ENCODE measurements around the gene APOL4.
"Not testable (repeated sequence)": the region's sequence is repeated elsewhere in the genome, so short reads cannot be mapped to it uniquely, and the experiment has no call there.

Gene APOL4

DNA sequence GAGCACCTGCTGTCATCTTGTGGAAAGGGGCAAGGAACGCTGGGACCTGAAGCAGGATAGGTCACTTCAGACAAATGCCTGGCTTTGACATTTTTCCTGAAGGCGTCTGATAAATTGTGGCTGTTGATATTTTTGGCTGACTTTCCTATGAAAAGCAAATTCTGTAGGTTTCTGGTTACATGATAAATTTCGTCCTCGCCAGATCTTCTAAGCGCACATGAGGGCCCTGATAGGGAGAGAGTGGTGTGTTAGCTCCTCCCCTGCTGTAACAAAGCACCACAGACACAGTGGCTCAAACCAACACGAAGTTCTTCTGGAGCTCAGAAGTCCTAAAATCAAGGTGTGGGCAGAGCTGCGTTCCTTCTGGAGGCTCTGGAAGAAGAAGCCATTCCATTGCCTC is 19.6 kb downstream of the APOL4 start:
- no peak for DNase-seq

DNA sequence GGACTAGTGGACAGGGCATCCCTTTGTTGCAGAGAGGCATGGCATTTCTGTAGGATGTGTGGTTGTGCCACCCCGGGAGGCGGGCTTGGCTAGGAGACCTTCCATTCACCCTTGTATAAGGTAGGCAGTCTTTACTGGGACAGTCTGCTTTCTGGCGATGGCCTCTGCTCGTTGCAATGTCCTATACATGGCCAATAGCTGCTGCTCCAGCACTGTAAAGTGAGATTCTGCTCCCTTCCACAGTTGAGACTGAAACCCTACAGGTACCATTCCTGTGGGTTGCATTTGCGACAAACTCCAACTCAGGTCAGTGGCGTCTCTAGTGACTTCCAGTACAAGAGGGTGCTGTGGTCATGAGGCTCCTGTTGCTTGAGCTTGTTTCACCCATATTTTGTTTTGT is 20.7 kb downstream of the APOL4 start:
- no peak for DNase-seq

DNA sequence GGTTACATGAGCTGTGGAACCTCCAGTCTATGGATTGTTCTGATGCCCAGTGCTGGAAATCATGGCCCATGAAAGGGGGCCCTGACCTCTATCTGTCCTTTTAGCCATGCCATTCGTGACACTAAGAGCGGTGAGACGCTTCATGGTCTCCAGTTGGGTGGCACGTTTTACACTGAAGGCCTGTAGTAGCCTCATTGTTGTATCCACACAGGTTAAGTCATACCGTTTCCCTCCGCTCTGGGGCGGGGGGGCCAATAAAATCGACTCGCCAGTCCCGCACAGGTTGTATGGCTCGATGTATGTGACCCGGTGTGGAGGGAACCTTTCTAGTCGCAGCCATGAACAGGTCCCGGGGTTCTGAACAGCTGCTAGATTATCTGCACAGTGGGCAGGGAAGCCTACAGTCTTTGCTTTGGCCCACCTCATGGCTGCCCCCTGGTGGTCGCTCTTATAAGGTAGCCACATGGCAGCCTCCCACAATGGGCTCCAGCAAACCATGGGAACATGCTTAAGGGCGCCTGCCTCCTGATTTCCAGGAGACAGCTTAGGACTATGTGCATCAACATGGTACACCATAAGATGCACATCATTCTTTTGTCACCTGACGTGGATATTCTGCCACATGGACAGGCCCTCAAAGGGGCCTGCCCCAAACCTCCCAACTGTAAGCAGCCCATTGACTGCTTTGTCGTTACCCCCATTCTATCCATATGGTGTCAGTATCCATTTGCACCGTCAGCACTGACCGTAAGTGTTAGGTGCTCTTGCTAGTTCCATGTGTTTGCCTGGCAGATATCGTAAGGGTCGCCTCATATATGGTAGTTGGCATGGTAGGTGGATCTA is 21.4 kb downstream of the APOL4 start:
- peak; percentile 29 for DNase-seq

DNA sequence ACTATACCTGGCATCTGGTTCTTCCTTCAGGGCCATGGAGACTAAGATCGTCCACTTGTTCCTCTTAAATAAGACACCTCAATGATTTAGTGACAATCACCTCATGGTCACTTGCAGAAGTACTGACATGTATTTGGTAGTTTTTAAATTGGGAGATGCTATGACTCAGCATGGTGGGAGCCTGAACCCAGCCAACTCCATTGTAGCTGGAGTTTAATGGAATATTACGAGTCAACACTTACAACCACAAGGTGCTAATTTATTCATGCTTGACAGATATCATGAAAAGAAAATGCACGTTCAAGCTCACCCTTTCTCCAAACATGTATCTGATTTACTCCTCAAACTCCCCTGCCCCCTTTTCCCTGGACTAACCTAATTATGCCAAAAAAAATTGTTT is 24.4 kb downstream of the APOL4 start:
- no peak for DNase-seq

DNA sequence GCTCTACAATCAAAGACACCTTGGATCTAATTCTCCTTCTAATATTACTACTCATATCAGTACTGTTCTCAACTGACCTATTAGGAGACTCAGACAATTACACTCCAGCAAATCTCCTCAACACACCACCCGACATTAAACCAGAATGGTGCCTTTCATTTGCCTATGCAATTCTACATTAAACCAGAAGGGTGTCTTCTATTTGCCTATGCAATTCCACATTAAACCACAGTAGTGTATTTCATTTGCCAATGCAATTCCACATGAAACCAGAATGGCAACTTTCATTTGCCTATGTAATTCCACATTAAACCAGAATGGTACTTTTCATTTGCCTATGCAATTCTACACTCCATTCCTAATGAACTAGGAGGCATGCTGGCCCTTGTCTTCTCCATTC is 25.7 kb downstream of the APOL4 start:
- no peak for DNase-seq

DNA sequence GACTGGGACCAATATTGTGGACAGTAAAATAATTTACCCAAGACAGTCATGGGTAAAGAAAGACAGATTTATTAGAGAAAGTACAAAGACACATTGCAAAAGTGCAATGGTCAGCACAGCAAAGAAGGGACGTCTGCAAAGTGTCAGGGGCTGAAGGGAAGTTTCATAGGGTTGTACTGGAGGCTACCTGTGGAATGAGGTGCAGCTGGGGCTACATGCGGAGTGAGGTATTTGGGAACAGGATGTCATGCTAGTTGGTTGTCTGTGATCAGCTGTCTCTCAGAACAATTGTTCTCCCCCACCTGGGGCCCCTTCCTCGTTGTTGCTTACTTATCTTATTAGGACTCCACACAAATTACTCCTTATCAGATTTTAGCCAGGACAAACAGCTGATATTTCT is 29.7 kb downstream of the APOL4 start:
- DNase-seq, result no peak

DNA sequence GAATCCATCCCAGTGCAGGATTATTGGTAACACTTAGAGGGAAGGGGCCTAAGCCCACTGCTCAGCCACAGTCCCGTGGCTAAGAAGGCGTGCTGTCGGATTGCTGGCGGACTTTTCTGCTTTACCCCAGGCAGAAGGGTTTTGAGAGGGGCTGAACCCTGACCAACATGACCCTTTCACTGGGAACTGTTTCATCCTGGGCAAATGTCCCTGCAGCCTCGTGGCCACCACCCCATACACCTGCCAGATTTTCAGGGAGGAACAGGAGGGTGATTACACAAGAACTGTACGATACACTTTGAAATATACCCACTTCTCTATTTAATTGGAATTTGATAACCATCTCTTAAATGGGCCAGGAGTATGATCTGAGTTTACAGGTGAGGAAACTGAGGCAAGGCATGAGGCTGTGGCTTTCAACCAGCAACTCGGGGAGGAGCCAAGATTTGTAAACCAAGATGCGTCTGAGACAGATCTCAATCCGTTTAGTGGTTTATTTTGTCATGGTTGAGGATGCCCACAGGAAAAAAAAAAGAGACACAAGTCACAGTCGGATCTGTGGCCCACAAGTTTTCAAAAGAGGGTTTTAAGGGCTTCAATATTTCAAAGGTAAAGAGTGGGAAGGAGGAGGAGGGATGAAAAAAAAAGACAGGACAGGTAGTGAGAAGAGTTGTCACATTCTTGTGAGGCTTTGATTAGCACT is 34.9 kb downstream of the APOL4 start:
- DNase-seq, result no peak

DNA sequence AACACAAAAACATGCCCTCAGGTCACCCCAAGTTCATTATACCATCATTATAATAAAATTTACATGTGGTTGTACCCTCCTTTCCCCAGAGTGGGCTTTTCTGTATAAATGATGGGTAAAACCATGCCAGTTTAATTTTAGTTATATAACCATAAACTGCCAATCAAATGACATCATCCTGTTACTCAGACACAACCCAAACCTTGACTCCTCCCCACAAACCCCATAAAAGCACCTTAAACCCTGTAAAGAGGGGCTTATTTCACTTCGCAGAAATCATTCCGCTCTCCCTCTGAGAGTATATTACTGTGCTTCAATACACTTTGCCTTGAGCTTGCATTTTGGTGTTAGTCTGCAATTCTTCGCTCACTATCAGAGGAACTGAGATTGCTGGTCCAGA is 35.5 kb downstream of the APOL4 start:
- no peak for DNase-seq

DNA sequence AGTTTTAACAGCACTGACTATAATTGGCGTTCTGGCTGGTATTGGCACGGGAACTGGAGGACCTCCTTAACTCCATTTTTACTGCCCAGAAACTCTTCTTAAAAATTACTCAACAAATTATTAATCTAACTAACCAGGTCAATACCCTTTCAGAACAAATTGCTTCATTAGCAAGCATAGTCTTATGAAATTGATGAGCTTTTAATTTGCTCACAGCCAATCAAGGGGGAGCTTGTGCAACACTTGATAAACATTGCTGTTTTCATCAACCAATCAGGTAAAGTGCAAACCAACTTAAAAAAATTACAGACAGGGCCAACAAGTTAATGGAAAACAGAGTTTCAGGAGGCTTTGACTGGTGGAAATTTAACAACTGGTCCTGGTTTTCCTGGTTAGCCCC is 36.5 kb downstream of the APOL4 start:
- DNase-seq, result no peak

DNA sequence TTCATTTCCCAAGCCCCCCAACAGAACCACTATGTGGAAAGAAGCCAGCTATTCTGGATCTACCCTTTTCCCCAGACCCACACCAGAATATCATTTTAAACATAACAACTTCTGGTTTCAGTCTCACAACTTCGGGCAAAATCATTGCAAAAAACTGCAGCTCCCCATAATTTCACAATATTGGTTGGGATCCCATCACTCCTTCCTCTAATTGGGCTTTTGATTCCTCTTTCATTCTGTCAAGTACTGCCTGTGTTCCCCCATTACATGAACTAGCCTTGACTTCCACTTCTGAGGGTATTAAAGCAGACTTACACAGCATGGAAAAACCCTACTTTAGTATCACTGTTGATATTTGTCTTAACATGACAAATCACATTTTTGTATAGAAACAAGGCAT is 37.0 kb downstream of the APOL4 start:
- DNase-seq, result no peak

DNA sequence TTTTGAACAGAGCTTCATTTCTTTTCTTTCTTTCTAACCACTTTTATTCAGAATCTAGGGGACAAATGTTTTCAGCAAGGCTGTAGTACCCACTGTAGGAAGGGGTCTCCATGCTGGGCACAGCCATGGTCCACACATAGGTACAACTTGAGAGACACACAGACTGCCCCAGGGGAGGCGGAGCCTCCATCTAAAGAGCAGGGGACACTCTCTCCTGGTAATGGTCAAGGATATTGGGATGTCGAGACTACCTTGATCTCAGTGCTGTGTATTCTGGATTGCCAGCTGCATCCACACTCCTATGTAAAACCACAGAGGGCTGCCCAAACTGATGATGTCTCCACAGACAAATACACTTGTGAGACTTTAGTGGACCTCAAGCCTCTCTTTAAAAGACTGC is 38.1 kb downstream of the APOL4 start:
- DNase-seq, result no peak

DNA sequence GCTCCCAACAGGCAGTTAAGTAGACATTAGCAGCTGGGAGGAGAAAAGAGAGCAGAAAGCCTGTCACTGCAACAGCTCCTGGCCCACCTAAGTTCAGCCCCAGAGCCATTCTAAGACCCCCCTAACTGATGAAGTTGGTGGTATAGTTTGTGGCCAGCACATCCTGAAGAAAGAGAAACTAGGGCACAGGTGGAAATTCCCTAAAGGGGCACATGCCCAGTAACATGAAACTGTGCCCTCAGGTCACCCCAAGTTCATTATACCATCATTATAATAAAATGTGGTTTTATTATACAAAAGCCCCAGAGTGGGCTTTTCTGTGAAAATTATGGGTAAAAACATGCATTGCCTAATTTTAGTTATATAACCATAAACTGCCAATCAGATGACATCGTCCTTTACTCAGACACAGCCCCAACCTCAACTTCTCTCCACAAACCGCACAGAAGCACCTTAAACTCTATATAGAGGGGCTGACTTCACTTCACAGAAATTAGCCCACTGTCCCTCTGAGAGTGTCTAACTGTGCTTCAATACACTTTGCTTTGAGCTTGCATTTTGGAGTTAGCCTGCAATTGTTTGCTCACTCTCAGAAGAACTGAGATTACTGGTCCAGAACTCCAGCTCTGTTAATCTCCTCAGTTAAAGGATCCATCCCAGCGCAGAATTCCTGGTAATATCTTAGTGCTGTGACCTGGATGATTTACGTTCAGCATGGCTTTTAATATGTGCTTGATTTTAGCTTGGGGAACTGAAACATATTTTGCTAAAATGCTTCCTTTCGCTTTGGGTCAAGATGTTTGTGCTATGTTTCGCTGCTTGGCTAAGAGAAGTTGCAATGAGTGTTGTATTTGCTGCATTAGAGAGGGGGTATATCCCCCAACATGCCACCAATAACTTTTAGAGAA is 39.2 kb downstream of the APOL4 start:
- no peak for DNase-seq

DNA sequence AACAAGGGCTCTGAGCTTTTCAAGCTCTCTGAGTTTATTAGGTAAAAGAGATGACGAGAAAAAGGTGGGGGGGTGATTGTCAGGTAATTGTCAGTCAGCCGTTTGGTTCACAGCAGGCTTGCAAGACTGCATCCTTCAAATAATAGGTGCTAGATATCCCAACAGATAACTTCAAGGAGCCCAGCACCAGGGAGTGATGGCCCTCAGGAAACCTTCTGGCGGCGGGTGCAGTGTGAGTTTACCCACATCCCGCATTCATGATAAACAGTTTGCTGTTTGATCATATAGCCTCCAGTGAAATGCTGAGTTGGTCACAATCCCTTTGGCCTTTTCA is 39.8 kb downstream of the APOL4 start:
- DNase-seq, result not testable (repeated sequence)

DNA sequence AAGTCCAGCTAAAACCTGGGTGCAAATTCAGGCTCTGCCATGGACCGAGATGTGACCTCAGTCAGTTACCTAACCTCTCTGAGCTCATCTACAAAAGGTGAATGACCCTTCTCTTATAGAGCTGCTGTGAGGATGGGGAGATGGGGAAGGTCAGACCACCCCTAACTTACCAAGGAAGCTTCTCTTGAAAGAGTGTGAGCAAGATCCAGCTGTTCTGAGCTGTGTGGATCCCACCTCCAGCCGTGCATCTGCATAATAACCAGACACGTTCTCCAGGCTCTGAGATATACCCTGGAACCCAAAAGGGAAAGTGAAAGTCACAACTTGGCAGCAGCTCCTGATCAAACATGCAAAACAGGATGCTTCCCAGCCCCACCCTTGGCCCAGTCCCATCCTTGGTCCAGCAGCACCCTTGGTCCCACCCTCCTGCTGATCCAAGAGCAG is 41.1 kb downstream of the APOL4 start, which contains the start of gene APOL3:
Gene APOL3 (minus strand): TSS at position 257 of the 444 bp plus-strand sequence. CDS start 11,700 bp downstream, outside the sequence.
- DNase-seq, result no peak

DNA sequence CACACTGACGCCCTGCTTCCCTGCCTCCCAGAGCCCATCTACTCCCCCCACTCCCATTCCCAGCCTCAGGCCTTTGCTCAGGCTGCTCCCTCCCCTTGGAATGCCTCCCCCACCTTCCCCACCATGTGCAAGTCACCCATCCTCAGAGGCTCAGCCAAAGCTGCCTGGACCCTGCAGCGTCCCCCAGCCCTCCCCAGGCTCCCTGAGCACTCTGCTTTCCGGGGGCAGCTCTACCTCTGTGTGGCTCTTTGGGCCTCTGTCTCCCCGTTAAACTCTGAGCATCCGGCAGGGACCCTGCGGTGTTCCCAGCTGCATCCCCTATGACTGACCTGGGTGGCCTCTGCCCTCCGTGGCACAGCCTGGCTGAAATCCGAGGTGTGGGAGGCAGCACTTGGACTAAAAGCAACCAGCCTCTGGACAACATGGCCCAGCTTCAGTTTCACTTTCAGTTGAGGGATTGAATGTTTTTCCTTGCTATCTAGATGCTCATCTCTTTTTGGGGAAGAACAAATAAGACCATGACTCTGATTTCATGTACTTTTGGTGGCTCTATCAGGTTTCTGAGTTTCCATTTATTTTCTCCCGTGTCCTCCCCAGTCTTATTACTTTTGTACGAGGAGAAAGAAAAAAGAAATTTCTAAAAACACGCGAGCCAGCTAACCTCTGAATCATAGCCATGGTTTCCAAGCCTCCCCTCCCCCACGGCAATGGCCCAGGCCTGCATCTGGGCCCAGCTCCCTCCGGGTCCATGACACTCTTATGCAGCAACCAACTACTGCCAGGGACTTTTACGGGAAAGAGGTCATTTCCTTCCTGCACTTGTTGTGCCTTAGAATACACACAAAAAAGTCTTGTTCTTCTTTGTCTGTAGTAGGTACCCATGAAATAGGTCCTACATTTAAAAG is 44.8 kb downstream of the APOL4 start:
- no peak for DNase-seq

DNA sequence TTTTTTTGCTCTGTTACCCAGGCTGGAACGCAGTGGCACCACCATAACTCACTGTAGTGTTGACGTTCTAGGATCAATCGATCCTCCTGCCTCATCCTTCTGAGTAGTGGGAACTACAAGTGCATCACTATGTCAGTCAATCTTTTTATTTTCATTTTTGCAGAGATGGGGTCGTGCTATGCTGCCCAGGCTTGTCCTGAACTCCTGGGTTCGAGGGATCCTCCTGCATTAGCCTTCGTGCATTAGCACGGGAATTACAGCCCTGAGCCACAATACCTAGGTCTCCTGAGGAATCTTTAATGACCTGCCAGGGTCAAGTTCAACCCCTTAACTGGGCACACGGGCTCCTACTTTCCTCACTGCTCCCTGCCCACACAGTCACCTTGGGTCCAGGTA is 45.5 kb downstream of the APOL4 start:
- no peak for DNase-seq

DNA sequence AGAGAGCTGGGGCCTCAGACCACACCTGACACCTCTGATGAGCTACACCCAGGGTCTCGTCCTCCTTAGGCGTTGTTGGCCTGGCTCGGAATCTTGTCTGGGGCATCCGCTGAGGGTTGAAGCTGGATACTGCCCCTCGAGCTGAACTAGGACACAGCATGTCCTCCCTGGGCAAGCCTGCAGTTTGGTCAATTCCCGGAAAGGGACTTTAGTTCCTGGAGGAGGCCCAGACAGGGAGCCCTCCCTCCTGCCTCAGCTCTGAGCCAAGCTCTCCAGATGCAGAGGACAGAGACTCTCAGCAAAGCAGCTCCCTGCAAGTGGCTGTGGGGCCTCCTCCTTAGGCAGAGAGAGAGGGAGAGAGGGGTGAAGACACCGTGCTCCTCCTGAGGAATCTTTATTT is 45.9 kb downstream of the APOL4 start:
- no peak for DNase-seq

DNA sequence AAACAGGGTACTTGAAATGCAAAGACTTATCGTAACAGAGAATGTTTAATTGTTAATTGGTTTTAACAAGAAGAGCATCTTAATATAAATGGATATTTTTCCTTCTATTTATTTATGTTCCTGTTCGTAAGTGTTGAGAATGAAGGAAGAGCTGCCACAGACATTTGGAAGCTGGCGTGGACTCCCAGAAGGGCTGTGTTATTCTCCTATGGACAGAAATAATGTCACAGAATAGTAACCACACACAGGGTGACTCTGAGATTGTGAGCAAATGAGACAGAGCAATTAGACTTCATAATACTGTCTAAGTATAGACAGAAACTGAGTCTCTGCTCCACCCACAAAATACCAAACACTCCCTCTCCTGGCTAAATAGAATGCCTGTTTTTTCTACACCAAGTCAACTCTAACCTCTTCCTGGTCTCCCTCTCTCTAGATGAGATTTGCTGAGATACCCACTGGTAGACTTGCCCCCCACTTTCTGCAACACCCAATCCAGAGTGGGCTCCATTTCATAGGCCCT is 47.1 kb downstream of the APOL4 start:
- DNase-seq, result no peak

DNA sequence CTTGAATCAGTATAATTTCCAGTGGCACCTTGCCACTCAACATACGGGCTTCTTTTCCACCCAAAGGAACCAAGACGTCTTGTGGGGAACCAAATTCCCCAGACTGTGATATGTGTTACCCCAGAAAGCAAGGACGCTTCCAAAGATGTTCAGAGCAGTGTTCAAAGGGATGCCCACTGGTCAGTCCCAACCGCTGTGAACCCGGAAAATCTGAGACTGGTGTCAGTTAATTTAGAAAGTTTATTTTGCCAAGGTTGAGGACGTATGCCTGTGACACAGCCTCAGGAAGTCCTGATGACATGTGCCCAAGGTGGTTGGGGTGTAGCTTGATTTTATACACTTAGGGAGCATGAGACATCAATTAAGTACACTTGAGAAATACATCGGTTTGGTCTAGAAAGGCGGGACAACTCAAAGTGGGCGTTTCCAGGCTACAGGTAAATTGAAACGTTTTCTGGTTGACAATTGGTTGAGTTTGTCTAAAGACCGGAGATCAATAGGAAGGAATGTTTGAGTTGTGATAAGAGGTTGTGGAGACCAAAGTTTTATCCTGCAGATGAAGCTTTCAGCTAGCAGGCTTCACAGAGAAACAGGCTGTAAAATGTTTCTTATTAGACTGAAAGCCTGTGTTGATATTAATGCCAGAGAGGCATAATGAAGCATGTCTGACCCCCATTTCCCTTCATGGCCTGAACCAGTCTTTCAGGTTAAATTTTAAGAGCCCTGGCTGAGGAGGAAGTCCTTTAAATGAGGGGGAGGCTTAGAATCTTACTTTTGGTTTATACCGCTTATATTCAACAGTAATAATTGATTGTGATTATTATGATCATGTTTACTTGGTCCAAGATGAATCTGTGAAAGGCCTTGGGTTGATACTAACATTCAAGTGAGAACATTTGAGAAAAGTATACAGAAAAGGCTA is 47.8 kb downstream of the APOL4 start:
- no peak for DNase-seq

DNA sequence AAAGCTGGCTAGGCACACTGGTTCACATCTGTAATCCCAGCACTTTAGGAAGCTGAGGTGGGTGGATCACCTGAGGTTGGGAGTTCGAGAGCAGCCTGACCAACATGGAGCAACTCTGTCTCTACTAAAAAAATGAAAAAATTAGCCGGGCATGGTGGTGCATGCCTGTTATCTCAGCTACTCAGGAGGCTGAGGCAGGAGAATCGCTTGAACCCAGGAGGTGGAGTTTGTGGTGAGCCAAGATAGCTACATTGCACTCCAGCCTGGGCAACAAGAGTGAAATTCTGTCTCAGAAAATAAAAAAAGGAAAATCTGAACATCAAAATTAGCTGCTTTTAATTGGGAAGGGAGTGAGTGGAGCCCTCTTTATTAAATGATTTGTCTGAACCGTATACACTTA is 48.8 kb downstream of the APOL4 start:
- not testable (repeated sequence) for DNase-seq

DNA sequence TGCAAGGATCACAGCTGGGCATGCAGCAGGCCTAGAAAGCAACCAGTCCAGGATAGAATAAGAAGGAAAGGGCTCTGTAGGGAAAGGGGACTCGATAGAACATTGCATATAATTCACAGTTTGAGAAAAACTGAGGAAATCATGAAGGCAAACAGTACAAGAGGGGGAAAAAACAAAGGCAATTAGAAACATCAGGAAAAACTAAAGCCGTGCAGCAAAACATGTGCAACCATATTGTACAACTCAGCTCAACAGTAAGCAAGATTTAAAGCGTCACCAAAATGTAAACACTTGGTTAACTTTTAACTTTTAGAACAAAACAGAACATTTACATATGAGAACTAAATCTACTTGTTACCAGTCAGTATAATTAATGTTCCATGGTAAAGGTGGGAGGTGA is 49.5 kb downstream of the APOL4 start:
- DNase-seq, result no peak

Measured in NCI-H510A treated with DMSO at 0.1 percent for 48 hours (cell line).